SK-N-SH (cell line): Measurements from ENCODE around the gene TDG. TPM values are rescaled to one million over a fixed set of nuclear protein-coding genes. Genes with fewer than 3 reads are reported as not detected.

Experiments
- CTCF ChIA-PET: fragments of 300-600, 350-600 bp; formaldehyde crosslinking; extraction: SDS; loops from one replicate; lab custom pipeline; 2021; lab: Yijun Ruan, JAX
- POLR2A ChIA-PET: fragments of 350-600 bp; sonication (Branson Sonifier 250); formaldehyde crosslinking; extraction: SDS; loops from one replicate; lab custom pipeline; 2020; ENCODE audit warnings: antibody characterized with exemption, inconsistent platforms; lab: Yijun Ruan, JAX
- DNase-seq: peaks from one replicate; pipeline ENCODE4 v3.0.0; 2012
- H2AFZ ChIP-seq: fragments of 200-600 bp; sonication (generic); 2 replicates; pipeline ENCODE4 v1.8.1; 2016; ENCODE audit warnings: antibody characterized with exemption, mild to moderate bottlenecking, low read depth
- H3F3A ChIP-seq: fragments of 200-600 bp; sonication (generic); replicated peaks from 2 replicates; pipeline ENCODE3; 2016; ENCODE audit warnings: antibody characterized with exemption, mild to moderate bottlenecking; ENCODE audit not compliant: insufficient read depth
- H3K27ac ChIP-seq, 2 experiments: fragments of 200-500 bp in 1 of 2; fragments of 200-600 bp in 1 of 2; sonication (Bioruptor generic) in 1 of 2; sonication (generic), shearing (Covaris generic) in 1 of 2; 2 replicates each; pipeline versions ENCODE4 v1.5.1 to v1.6.1; 2014 to 2016; ENCODE audit warnings: low read depth in 2 of 2, inconsistent platforms in 1 of 2, low read length in 1 of 2, mild to moderate bottlenecking in 1 of 2, mixed read lengths in 1 of 2
- H3K27me3 ChIP-seq: fragments of 200-600 bp; sonication (generic), shearing (Covaris generic); 2 replicates; pipeline ENCODE4 v1.6.1; 2016; ENCODE audit warnings: mixed run types; ENCODE audit not compliant: insufficient read depth
- H3K36me3 ChIP-seq, 2 experiments: fragments of 200-500 bp in 1 of 2; fragments of 200-600 bp in 1 of 2; sonication (Bioruptor generic) in 1 of 2; sonication (generic) in 1 of 2; replicated peaks in 1 of 2; 2 replicates each; pipeline versions ENCODE3 to v1.5.1; 2014 to 2016; ENCODE audit warnings: low read length in 1 of 2, mild to moderate bottlenecking in 1 of 2; ENCODE audit not compliant: insufficient read depth in 2 of 2, control insufficient read depth in 1 of 2
- H3K4me1 ChIP-seq, 2 experiments: fragments of 200-500 bp in 1 of 2; fragments of 200-600 bp in 1 of 2; sonication (Bioruptor generic) in 1 of 2; sonication (generic), shearing (Covaris generic) in 1 of 2; 2 replicates each; pipeline versions ENCODE4 v1.5.1 to v1.6.1; 2014 to 2016; ENCODE audit warnings: low read depth in 1 of 2, low read length in 1 of 2, mixed run types in 1 of 2; ENCODE audit not compliant: insufficient read depth in 2 of 2, control insufficient read depth in 1 of 2
- H3K4me2 ChIP-seq: fragments of 200-600 bp; sonication (generic), shearing (Covaris generic); 2 replicates; pipeline ENCODE4 v1.6.1; 2017; ENCODE audit warnings: mixed run types
- H3K4me3 ChIP-seq, 2 experiments: fragments of 200-500 bp in 1 of 2; fragments of 200-600 bp in 1 of 2; sonication (Bioruptor generic) in 1 of 2; sonication (generic), shearing (Covaris generic) in 1 of 2; 2 replicates each; pipeline versions ENCODE4 v1.5.1 to v1.8.1; 2014 to 2016; ENCODE audit warnings: low read depth in 2 of 2, inconsistent platforms in 1 of 2, low read length in 1 of 2, mild to moderate bottlenecking in 1 of 2, mixed read lengths in 1 of 2, moderate library complexity in 1 of 2
- H3K79me2 ChIP-seq: fragments of 200-600 bp; sonication (generic); 2 replicates; pipeline ENCODE4 v1.8.1; 2017; ENCODE audit warnings: mild to moderate bottlenecking; ENCODE audit not compliant: insufficient read depth
- H3K9ac ChIP-seq: fragments of 200-600 bp; sonication (generic); 2 replicates; pipeline ENCODE4 v1.6.1; 2017; ENCODE audit warnings: mixed run types
- H3K9me2 ChIP-seq: fragments of 200-600 bp; sonication (generic); 2 replicates; pipeline ENCODE4 v1.6.1; 2017; ENCODE audit warnings: mixed run types
- H3K9me3 ChIP-seq: fragments of 200-600 bp; sonication (generic); 2 replicates; pipeline ENCODE4 v1.6.1; 2017; ENCODE audit warnings: mixed run types, mild to moderate bottlenecking, moderate library complexity
- H4K20me1 ChIP-seq: fragments of 200-600 bp; sonication (generic); 2 replicates; pipeline ENCODE4 v1.6.1; 2017; ENCODE audit warnings: mild to moderate bottlenecking, mixed run types; ENCODE audit not compliant: insufficient read depth
- CHD2 ChIP-seq: fragments of 150-350 bp; IDR thresholded peaks from 2 replicates; pipeline ENCODE4 v1.6.1; 2018; ENCODE audit warnings: low read length; ENCODE audit not compliant: partially characterized antibody
- CTCF ChIP-seq: fragments of 200-600 bp; sonication (generic); IDR thresholded peaks from 2 replicates; pipeline ENCODE4 v1.6.1; 2017; ENCODE audit warnings: antibody characterized with exemption, mild to moderate bottlenecking, moderate library complexity
- ELF1 ChIP-seq: IDR thresholded peaks from 2 replicates; pipeline ENCODE4 v1.4.0; 2012
- EP300 ChIP-seq, 2 experiments: IDR thresholded peaks; 2 replicates each; pipeline versions ENCODE4 v1.4.0 to v1.6.1; 2012; ENCODE audit warnings: borderline replicate concordance in 1 of 2, low read depth in 1 of 2, low read length in 1 of 2
- FOXJ3 ChIP-seq: sonication (generic); formaldehyde crosslinking; IDR thresholded peaks from 2 replicates; pipeline ENCODE4 v1.5.1; 2020; ENCODE audit warnings: mild to moderate bottlenecking, missing genetic modification reagents
- FOXM1 ChIP-seq: IDR thresholded peaks from 2 replicates; pipeline ENCODE4 v1.4.0; 2012; ENCODE audit warnings: low read depth, mild to moderate bottlenecking
- GABPA ChIP-seq: IDR thresholded peaks from 2 replicates; pipeline ENCODE4 v1.4.0; 2012; ENCODE audit warnings: low read depth, mild to moderate bottlenecking
- GATA2 ChIP-seq: sonication (generic); formaldehyde crosslinking; IDR thresholded peaks from 2 replicates; pipeline ENCODE4 v1.5.0; 2020; ENCODE audit warnings: mild to moderate bottlenecking, missing genetic modification reagents
- JUND ChIP-seq: IDR thresholded peaks from 2 replicates; pipeline ENCODE4 v1.4.0; 2012
- MXI1 ChIP-seq: IDR thresholded peaks from 2 replicates; pipeline ENCODE4 v1.6.1; 2012; ENCODE audit warnings: mild to moderate bottlenecking, low read depth, low read length, improper control_type of control experiment
- NFIC ChIP-seq: IDR thresholded peaks from 2 replicates; pipeline ENCODE4 v1.4.0; 2012; ENCODE audit warnings: borderline replicate concordance
- RCOR1 ChIP-seq: fragments of 150-350 bp; IDR thresholded peaks from 2 replicates; pipeline ENCODE4 v1.6.1; 2017; ENCODE audit warnings: antibody characterized with exemption, low read length
- REST ChIP-seq: IDR thresholded peaks from 2 replicates; pipeline ENCODE4 v1.6.1; 2012; ENCODE audit warnings: mild to moderate bottlenecking, low read depth, low read length, moderate library complexity
- RFX5 ChIP-seq: IDR thresholded peaks from 2 replicates; pipeline ENCODE4 v1.6.1; 2012; ENCODE audit warnings: mild to moderate bottlenecking, improper control_type of control experiment, low read length
- RXRA ChIP-seq: IDR thresholded peaks from 2 replicates; pipeline ENCODE4 v1.4.0; 2012; ENCODE audit warnings: low read depth, mild to moderate bottlenecking, borderline replicate concordance
- SIN3A ChIP-seq: IDR thresholded peaks from 2 replicates; pipeline ENCODE4 v1.6.1; 2012; ENCODE audit warnings: low read depth, mild to moderate bottlenecking, low read length, moderate library complexity, borderline replicate concordance
- TCF12 ChIP-seq: IDR thresholded peaks from 2 replicates; pipeline ENCODE4 v1.4.0; 2012
- USF1 ChIP-seq: IDR thresholded peaks from 2 replicates; pipeline ENCODE4 v1.4.0; 2012; ENCODE audit warnings: low read depth, borderline replicate concordance
- ZBTB33 ChIP-seq: IDR thresholded peaks from 2 replicates; pipeline ENCODE4 v1.4.0; 2012; ENCODE audit warnings: low read depth, borderline replicate concordance
- WGBS: methylation state at CpG from one replicate; pipeline ENCODE4 v1.1.6; 2017; ENCODE audit warnings: low lambda C conversion rate; 5-methylcytosine and 5-hydroxymethylcytosine counted together
- polyA plus RNA-seq, 3 experiments: library from polyadenylated mRNA; depleted of rRNA; stranded (reverse); fragments of >200 nt; gene quantifications; 2 replicates each; pipeline ENCODE4 v1.2.3, GENCODE V29; 2012

The TDG gene
- polyA plus RNA-seq, 1 of the 3 experiments (the other 2 are of a cell fraction): 11.3 TPM

GRCh38 chr12:103962493-103962892, 3.2 kb upstream of the TDG start (continued):
- TF ChIP-seq RXRA (no peak), JUND (no peak)
- TF ChIP-seq, all 33 proteins: peak for 0

- H3K4me3 ChIP-seq: peak overlapping the region; percentile 67 to 97
- DNase-seq: no peak
- peak overlapping the region; percentile 71; the same call in 1 of the 2 replicates for H2AFZ ChIP-seq
- peaks cover 68% of the 10 kb centered on the region for H3K79me2 ChIP-seq
- no peaks in the 10 kb centered on the region for H3K9me2 ChIP-seq
- H4K20me1 ChIP-seq: peaks cover 8% of the 10 kb centered on the region
- no peak for TF ChIP-seq GABPA
- no peak for TF ChIP-seq RXRA
- no peak for TF ChIP-seq ZBTB33
- TF ChIP-seq NFIC: no peak
- TF ChIP-seq RCOR1: no peak
- no peak for TF ChIP-seq SIN3A
- TF ChIP-seq MXI1: no peak; the same call in 1 of the 2 replicates
- TF ChIP-seq GATA2 (CRISPR knock-in tag): no peak
- no peak for TF ChIP-seq CHD2
- no peak for TF ChIP-seq RFX5
- no peak for TF ChIP-seq CTCF
- no peak for TF ChIP-seq REST
- no peak for TF ChIP-seq FOXJ3 (CRISPR knock-in tag)
- no peak for TF ChIP-seq EP300 (IDR thresholded peaks at IDR 0.05; ENCODE audit: borderline replicate concordance in 1 of 2, low read depth in 1 of 2, low read length in 1 of 2)
- TF ChIP-seq FOXM1: no peak
- no peak for TF ChIP-seq TCF12
- TF ChIP-seq USF1: no peak
- no peak for TF ChIP-seq ELF1
- no peaks in the 10 kb centered on the region for H3K9me3 ChIP-seq
- POLR2A ChIA-PET: interaction anchor here (1.0 to 2.5 kb wide), 7 partner anchors 12 to 124 kb away, joined by 3 to 31 read pairs (median 12); partner anchors contain the start of genes HCFC2, HSP90B1 and NT5DC3
- 20% methylated on average over 3 of the region's 3 CpGs for WGBS
- peak overlapping the region; percentile 82 to 91 for H3K27ac ChIP-seq
- H3K4me1 ChIP-seq: peaks cover 6 to 17% of the 10 kb centered on the region in 2 experiments
- H3K4me2 ChIP-seq: peak overlapping the region; percentile 91
- peak overlapping the region; percentile 96 for H3K9ac ChIP-seq
- peaks cover 0 to 16% of the 10 kb centered on the region in 2 experiments for H3K36me3 ChIP-seq
- CTCF ChIA-PET: interaction anchor here (1.4 to 1.9 kb wide), 2 partner anchors 12 to 144 kb away, joined by 3 to 17 read pairs; no protein-coding TSS in a partner anchor
- H3K27me3 ChIP-seq: no peaks in the 10 kb centered on the region
- H3F3A ChIP-seq: peaks cover 16% of the 10 kb centered on the region
Observed at GRCh38 chr12:103964805-103965204, 867 bp upstream of the TDG start.
